ENCODE data around the gene SLC30A7. TPM values are rescaled to one million over a fixed set of nuclear protein-coding genes. Genes with fewer than 3 reads are reported as not detected.

Gene SLC30A7
- total RNA-seq, 2 donors from 2014 or later = 10.5 to 13.5 TPM

DNA sequence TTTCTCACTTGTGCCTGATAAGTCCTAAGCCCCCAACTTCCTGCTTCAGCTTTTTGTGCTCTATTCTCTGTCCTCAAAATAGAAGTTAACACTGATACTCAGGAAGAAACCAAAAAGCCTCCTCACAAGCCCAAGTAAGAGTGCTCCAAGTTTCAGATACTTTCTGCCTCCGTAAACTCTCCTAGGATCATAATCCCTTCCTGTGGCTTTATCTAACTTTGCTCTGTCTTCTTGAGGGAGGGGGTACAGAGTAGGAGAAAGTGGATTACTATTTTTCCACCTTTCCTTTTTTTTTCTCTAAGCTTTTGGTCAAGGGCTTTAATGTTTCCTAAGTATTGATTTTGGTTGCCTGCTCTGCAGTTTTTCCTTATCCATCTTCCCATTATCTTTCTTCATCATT lies 75.1 kb downstream of the SLC30A7 start:
- no peaks in the 10 kb centered on the region for H3K27me3 ChIP-seq
- WGBS, 2 donors = 92 to 95% methylated on average over 1 of the region's 1 CpG
- H3K9me3 ChIP-seq = no peaks in the 10 kb centered on the region
- intact Hi-C loops (cut with DNase I) = no loop called here
- H3K36me3 ChIP-seq (replicated peaks in 1 of 2; ENCODE audit: insufficient read depth in 1 of 2, low read depth in 2 of 2) = peaks cover 0 to 4% of the 10 kb centered on the region in 2 donors
- DNase-seq (no peak), ATAC-seq (no peak)
- TF ChIP-seq, protein P1, sequence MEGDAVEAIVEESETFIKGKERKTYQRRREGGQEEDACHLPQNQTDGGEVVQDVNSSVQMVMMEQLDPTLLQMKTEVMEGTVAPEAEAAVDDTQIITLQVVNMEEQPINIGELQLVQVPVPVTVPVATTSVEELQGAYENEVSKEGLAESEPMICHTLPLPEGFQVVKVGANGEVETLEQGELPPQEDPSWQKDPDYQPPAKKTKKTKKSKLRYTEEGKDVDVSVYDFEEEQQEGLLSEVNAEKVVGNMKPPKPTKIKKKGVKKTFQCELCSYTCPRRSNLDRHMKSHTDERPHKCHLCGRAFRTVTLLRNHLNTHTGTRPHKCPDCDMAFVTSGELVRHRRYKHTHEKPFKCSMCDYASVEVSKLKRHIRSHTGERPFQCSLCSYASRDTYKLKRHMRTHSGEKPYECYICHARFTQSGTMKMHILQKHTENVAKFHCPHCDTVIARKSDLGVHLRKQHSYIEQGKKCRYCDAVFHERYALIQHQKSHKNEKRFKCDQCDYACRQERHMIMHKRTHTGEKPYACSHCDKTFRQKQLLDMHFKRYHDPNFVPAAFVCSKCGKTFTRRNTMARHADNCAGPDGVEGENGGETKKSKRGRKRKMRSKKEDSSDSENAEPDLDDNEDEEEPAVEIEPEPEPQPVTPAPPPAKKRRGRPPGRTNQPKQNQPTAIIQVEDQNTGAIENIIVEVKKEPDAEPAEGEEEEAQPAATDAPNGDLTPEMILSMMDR (IDR thresholded peaks at IDR 0.05) = no peak
- TF ChIP-seq POLR2A (IDR thresholded peaks at IDR 0.05) = no peak
- H3K4me1 ChIP-seq = no peaks in the 10 kb centered on the region
- H3K4me3 ChIP-seq = no peak overlapping the region
- no peak overlapping the region for H3K27ac ChIP-seq

DNA sequence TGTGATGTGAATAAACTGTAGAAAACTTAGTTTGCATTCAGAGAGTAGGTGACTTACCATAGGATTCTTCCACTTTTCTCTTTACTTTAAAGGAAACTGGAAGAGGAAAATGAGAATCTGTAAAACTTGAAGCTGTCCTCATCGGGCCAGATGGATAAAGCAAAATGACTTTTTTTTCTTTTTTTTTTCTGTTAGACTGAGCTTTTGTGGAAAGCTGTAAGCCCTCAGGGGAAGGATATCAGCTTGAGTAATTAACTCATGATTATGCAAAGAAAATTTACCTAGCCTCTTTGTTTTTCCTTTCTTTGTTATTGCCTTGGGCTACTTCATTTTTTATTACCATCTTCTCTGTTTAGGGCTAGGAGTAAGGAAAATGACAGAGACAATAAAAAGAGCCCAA lies 76.3 kb downstream of the SLC30A7 start:
- H3K36me3 ChIP-seq (replicated peaks in 1 of 2; ENCODE audit: insufficient read depth in 1 of 2, low read depth in 2 of 2) = no peaks in the 10 kb centered on the region
- TF ChIP-seq, protein P1 (IDR thresholded peaks at IDR 0.05) = no peak
- TF ChIP-seq POLR2A (IDR thresholded peaks at IDR 0.05) = no peak
- H3K9me3 ChIP-seq = no peaks in the 10 kb centered on the region
- no peak overlapping the region for H3K27ac ChIP-seq
- no peaks in the 10 kb centered on the region for H3K27me3 ChIP-seq
- no peaks in the 10 kb centered on the region for H3K4me1 ChIP-seq
- intact Hi-C loops (cut with DNase I) = no loop called here
- DNase-seq (no peak), ATAC-seq (no peak)
- WGBS, 2 donors = 76 to 85% methylated on average over 1 of the region's 1 CpG
- no peak overlapping the region for H3K4me3 ChIP-seq

DNA sequence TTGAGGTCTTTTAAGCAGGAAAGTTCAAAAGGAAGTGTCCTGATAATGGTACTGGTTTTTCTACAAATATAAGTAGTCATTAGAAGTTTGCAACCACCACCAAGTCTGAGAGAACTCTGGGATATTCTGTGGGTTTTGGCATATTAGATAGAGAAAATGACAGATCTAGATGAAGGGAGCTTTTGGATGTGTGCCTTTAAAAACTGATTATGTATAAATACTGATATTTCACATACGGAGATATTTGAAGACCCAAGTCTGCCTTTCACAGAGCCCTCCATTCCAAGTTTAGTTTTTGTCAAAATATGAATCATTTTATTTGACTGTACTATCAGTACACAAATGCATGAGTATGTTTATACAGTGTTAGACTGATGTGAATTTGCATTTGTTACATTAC lies 81.0 kb downstream of the SLC30A7 start:
- Histone ChIP-seq H3K9me3 (no peaks in the 10 kb centered on the region), H3K36me3 (replicated peaks in 1 of 2; ENCODE audit: insufficient read depth in 1 of 2, low read depth in 2 of 2) (no peaks in the 10 kb centered on the region), H3K4me1 (no peaks in the 10 kb centered on the region), H3K27me3 (no peaks in the 10 kb centered on the region), H3K27ac (no peak overlapping the region), H3K4me3 (no peak overlapping the region)
- TF ChIP-seq, protein P1 (IDR thresholded peaks at IDR 0.05) = no peak
- TF ChIP-seq POLR2A (IDR thresholded peaks at IDR 0.05) = no peak
- intact Hi-C loops (cut with DNase I) = no loop called here
- no peak for ATAC-seq
- DNase-seq = no peak
- WGBS, 2 donors = 45 to 57% methylated on average over 1 of the region's 1 CpG

DNA sequence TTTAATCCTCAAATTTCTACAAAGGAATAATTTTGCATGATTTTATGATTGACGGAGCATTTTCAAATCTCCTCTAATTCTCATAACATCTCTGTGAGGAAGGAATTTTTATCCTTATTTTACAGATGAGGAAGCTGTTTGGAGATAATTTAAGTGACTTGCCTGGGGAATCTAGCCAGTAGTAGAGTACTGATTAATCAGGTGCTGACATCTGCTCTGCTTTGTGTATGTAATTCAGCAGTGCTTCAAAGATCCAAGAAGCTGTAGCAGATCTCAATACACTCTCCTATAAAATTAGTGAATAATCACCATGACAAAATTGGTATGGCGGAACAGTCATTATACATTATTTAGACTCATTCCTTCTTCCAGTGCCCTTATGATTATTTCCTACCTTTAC lies 83.7 kb downstream of the SLC30A7 start:
- WGBS, 2 donors = 97 to 99% methylated on average over 2 of the region's 2 CpGs
- DNase-seq (no peak), ATAC-seq (no peak)
- intact Hi-C loops (cut with DNase I) = no loop called here
- no peak overlapping the region for H3K4me3 ChIP-seq
- no peaks in the 10 kb centered on the region for H3K9me3 ChIP-seq
- no peaks in the 10 kb centered on the region for H3K4me1 ChIP-seq
- H3K27me3 ChIP-seq = no peaks in the 10 kb centered on the region
- TF ChIP-seq POLR2A (IDR thresholded peaks at IDR 0.05) = no peak
- TF ChIP-seq, protein P1 (IDR thresholded peaks at IDR 0.05) = no peak
- H3K27ac ChIP-seq = no peak overlapping the region
- H3K36me3 ChIP-seq (replicated peaks in 1 of 2; ENCODE audit: insufficient read depth in 1 of 2, low read depth in 2 of 2) = no peaks in the 10 kb centered on the region

DNA sequence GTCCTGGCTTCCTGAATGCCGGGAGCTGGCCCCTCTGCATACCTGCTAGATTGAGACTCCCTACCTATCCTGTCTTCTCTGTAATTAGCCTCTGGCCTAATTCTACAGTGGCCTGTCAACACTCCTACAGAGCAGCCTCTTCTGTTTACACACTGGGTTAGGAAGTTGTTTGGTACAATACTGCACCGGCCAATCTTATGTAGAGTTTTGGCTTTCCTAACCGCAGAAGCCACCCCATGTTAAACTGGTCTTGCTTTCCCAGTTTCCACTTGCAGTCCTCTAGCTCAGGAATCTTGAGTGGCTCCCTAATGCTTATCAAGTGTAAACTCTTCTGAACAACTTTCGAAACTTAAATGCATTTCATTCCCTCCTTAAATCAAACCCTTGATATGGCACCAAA lies 86.9 kb downstream of the SLC30A7 start:
- DNase-seq (no peak), ATAC-seq (no peak)
- H3K4me1 ChIP-seq = no peaks in the 10 kb centered on the region
- no peaks in the 10 kb centered on the region for H3K9me3 ChIP-seq
- intact Hi-C loops (cut with DNase I) = no loop called here
- H3K27ac ChIP-seq = no peak overlapping the region
- H3K4me3 ChIP-seq = no peak overlapping the region
- 92 to 95% methylated on average over 4 of the region's 4 CpGs for WGBS, 2 donors
- H3K27me3 ChIP-seq = no peaks in the 10 kb centered on the region
- TF ChIP-seq, protein P1 (IDR thresholded peaks at IDR 0.05) = no peak
- TF ChIP-seq POLR2A (IDR thresholded peaks at IDR 0.05) = no peak
- no peaks in the 10 kb centered on the region for H3K36me3 ChIP-seq (replicated peaks in 1 of 2; ENCODE audit: insufficient read depth in 1 of 2, low read depth in 2 of 2)
